ENCODE results near the gene LMX1A.

DNA sequence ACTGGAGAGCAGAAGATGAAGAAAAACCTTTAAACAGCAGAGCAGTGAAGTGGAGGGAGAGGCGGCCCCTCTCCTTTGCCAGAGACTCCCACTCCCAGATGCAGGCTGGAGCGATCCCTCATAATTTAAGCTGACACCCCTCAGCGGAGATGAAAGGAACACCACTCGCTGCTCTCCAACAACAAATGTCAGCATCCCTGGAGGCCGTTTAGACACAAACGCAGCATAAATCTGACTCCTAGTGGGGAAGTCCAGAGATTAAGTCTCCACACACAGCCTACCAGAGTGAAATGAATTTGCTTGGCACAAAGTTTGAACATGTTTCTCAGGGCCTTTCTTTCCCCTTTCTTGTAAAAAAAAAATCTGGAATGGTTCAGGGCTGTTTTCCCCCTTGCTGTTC is 137.8 kb downstream of the LMX1A start:
- TF ChIP-seq POLR2AphosphoS5 (IDR thresholded peaks at IDR 0.05) (no peak), CTCF (IDR thresholded peaks at IDR 0.05) (no peak)

Data from upper lobe of left lung (tissue), 4 donors.